ENCODE results near the gene GALNT2.

Gene GALNT2

DNA sequence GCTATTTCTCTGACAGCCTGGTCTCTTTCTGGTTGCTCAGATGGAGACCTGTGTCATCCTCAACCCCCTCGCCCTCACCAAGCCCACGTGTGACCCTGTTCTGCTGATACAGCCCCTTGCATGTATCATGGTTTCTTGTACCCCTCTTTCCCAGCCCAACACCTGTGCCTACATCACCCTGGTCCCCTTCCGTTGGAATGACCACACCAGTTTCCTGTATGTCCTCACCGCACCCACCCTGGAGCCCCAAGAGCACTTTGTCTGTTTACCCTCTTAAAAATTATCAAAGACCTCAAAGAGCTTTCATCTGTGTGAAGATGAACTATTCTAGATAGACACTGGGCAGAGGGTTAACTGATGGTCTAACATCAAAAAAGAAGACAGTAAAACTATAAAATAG is 179.5 kb downstream of the GALNT2 start:
- Histone ChIP-seq H3K9ac (ENCODE audit: low read length) (no peak overlapping the region), H3K4me2 (ENCODE audit: low read length) (no peak overlapping the region), H3K36me3 (ENCODE audit: control insufficient read depth, insufficient read depth, low read length) (no peaks in the 10 kb centered on the region), H3K4ac (ENCODE audit: low read depth, low read length) (no peak overlapping the region), H2BK5ac (ENCODE audit: low read length) (no peak overlapping the region), H3K27me3 (ENCODE audit: insufficient read depth, low read length, poor library complexity) (no peaks in the 10 kb centered on the region), H3K27ac (ENCODE audit: low read depth, low read length) (no peak overlapping the region), H3K79me2 (ENCODE audit: control insufficient read depth, insufficient read depth, low read length) (no peaks in the 10 kb centered on the region), H2BK120ac (ENCODE audit: low read depth, low read length) (no peak overlapping the region), H2AK5ac (ENCODE audit: low read length) (no peak overlapping the region), H3K79me1 (ENCODE audit: low read length) (no peaks in the 10 kb centered on the region), H4K8ac (ENCODE audit: low read depth, low read length) (no peak overlapping the region), H3K23ac (ENCODE audit: low read length) (no peak overlapping the region), H4K5ac (ENCODE audit: low read length) (no peak overlapping the region), H3K18ac (ENCODE audit: low read length) (no peak overlapping the region), H2BK15ac (replicated peaks; ENCODE audit: low read depth) (no peak overlapping the region), H3K4me3 (ENCODE audit: low read length) (no peak overlapping the region), H3K4me1 (ENCODE audit: control insufficient read depth, low read depth, low read length) (peaks cover 2% of the 10 kb centered on the region), H3K56ac (ENCODE audit: low read length) (no peak overlapping the region)
- no peak for DNase-seq
- WGBS (ENCODE audit: extremely low coverage, insufficient coverage, low lambda C conversion rate): no CpG with 5 or more reads among the region's 4 CpGs

DNA sequence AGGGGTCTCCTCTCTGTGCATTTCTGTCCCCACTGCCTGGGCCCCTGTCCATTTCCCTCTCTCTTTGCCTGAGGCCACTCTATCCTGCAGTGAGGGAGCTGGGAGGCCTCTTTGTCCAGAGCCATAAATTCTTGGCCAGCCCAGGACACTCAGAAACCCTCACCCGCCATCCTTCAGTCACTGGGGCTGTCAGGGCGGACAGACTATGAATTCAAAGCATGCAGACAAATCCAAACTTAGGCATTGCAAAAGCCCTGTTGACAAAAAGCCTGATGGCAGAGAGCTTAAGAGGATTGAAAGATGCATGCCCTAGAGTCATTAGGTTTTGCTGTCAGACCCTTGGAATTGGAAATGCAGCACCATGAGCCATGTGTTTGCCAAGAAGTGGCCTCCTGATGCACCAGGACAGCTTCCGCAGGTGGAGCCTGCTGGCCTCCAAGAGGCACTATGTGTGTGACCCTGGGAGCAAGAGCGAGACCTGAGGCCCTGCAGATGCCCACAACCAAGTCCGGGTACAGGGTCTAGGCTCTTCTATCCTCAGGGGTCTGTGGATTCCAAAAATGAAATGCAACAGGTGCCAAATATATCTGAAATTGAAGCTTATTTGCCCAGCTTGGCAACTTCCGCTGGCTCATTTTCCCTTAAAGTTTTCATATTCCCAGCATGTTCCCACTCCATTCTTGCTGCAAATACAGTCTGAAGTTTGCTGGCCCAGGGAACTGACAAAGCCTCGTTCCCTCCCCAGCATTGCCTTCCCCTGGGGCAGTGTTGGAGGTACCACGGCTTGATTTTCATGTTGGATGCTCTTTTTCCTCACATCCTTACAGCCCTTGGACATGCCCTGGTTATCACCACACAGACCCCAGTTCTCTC is 181.2 kb downstream of the GALNT2 start:
- Histone ChIP-seq H3K4me2 (ENCODE audit: low read length) (no peak overlapping the region), H3K4me3 (ENCODE audit: low read length) (no peak overlapping the region), H3K36me3 (ENCODE audit: control insufficient read depth, insufficient read depth, low read length) (no peaks in the 10 kb centered on the region), H2BK15ac (replicated peaks; ENCODE audit: low read depth) (no peak overlapping the region), H3K4me1 (ENCODE audit: control insufficient read depth, low read depth, low read length) (peaks cover 7% of the 10 kb centered on the region), H3K4ac (ENCODE audit: low read depth, low read length) (no peak overlapping the region), H2BK120ac (ENCODE audit: low read depth, low read length) (no peak overlapping the region), H3K9ac (ENCODE audit: low read length) (no peak overlapping the region), H2BK5ac (ENCODE audit: low read length) (no peak overlapping the region), H4K8ac (ENCODE audit: low read depth, low read length) (no peak overlapping the region), H3K18ac (ENCODE audit: low read length) (no peak overlapping the region), H3K56ac (ENCODE audit: low read length) (no peak overlapping the region), H4K5ac (ENCODE audit: low read length) (no peak overlapping the region), H3K27me3 (ENCODE audit: insufficient read depth, low read length, poor library complexity) (no peaks in the 10 kb centered on the region), H3K23ac (ENCODE audit: low read length) (no peak overlapping the region), H3K79me2 (ENCODE audit: control insufficient read depth, insufficient read depth, low read length) (no peaks in the 10 kb centered on the region), H3K27ac (ENCODE audit: low read depth, low read length) (no peak overlapping the region), H2AK5ac (ENCODE audit: low read length) (no peak overlapping the region), H3K79me1 (ENCODE audit: low read length) (no peaks in the 10 kb centered on the region)
- WGBS (ENCODE audit: extremely low coverage, insufficient coverage, low lambda C conversion rate): no CpG with 5 or more reads among the region's 8 CpGs
- no peak for DNase-seq

DNA sequence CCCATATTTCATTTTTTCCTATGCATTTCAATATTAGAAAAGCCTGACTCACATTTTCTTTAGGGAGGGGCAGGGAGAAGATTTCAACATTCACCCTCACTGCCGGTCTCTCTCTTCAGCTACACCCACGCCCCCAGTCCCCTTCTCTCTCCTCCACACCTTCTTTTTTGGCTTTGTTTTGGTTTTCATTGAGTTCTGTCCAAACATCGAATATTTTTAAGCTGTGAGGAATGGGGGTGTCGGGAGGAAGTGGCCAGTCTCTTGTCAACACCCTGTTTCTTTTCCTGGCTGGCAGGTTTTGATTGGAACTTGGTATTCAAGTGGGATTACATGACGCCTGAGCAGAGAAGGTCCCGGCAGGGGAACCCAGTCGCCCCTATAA is 181.8 kb downstream of the GALNT2 start:
- Histone ChIP-seq H3K27ac (ENCODE audit: low read depth, low read length) (no peak overlapping the region), H4K8ac (ENCODE audit: low read depth, low read length) (no peak overlapping the region), H3K4me2 (ENCODE audit: low read length) (no peak overlapping the region), H2BK120ac (ENCODE audit: low read depth, low read length) (no peak overlapping the region), H3K9ac (ENCODE audit: low read length) (no peak overlapping the region), H3K18ac (ENCODE audit: low read length) (no peak overlapping the region), H3K4me3 (ENCODE audit: low read length) (no peak overlapping the region), H4K5ac (ENCODE audit: low read length) (no peak overlapping the region), H2AK5ac (ENCODE audit: low read length) (no peak overlapping the region), H3K4ac (ENCODE audit: low read depth, low read length) (no peak overlapping the region), H3K36me3 (ENCODE audit: control insufficient read depth, insufficient read depth, low read length) (no peaks in the 10 kb centered on the region), H2BK5ac (ENCODE audit: low read length) (no peak overlapping the region), H3K23ac (ENCODE audit: low read length) (no peak overlapping the region), H2BK15ac (replicated peaks; ENCODE audit: low read depth) (no peak overlapping the region), H3K4me1 (ENCODE audit: control insufficient read depth, low read depth, low read length) (peaks cover 7% of the 10 kb centered on the region), H3K27me3 (ENCODE audit: insufficient read depth, low read length, poor library complexity) (no peaks in the 10 kb centered on the region), H3K79me1 (ENCODE audit: low read length) (no peaks in the 10 kb centered on the region), H3K56ac (ENCODE audit: low read length) (no peak overlapping the region), H3K79me2 (ENCODE audit: control insufficient read depth, insufficient read depth, low read length) (no peaks in the 10 kb centered on the region)
- no peak for DNase-seq
- no CpG with 5 or more reads among the region's 7 CpGs for WGBS (ENCODE audit: extremely low coverage, insufficient coverage, low lambda C conversion rate)

DNA sequence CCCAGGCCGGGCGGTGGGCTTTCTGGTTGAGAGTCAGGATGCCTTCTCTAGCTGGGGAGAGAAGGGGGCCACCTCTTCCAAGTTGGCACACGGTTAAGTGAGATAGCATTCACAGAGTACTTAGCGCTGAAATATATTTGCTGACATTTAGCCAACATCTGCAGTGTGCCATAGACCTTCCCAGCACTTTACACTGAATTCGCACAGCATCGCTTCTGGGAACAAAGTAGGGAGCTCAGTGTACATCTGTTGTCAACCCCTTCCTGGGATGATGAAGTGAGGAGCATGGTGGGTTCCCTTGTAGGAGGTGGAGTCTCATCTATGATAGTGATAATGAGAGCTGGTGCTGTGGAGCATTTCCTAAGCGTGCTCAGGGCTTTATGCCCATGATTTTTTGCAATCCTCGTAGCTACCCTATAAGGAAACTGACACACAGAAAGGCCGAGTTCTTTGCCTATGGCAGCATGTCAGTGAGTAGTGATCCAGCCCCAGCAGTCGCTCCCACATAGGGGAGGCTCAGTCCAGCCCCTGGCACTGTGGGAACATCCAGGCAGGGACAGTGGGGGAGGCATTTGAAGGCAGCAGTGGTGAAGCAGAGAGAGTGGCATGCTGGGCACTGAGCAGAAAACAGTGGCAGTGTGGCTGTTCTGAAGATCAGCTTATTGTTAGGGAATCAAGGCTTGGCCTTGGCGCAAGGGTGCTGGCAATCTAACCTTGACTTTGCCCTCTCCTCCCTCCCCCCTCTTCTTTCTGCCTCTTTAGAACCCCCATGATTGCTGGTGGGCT is 182.8 kb downstream of the GALNT2 start:
- no peak overlapping the region for H3K18ac ChIP-seq (ENCODE audit: low read length)
- no peak overlapping the region for H3K9ac ChIP-seq (ENCODE audit: low read length)
- no peaks in the 10 kb centered on the region for H3K79me2 ChIP-seq (ENCODE audit: control insufficient read depth, insufficient read depth, low read length)
- H4K8ac ChIP-seq (ENCODE audit: low read depth, low read length): no peak overlapping the region
- H2BK5ac ChIP-seq (ENCODE audit: low read length): no peak overlapping the region
- no peaks in the 10 kb centered on the region for H3K79me1 ChIP-seq (ENCODE audit: low read length)
- H3K27ac ChIP-seq (ENCODE audit: low read depth, low read length): no peak overlapping the region
- WGBS (ENCODE audit: extremely low coverage, insufficient coverage, low lambda C conversion rate): no CpG with 5 or more reads among the region's 11 CpGs
- DNase-seq: no peak
- H3K36me3 ChIP-seq (ENCODE audit: control insufficient read depth, insufficient read depth, low read length): no peaks in the 10 kb centered on the region
- H2AK5ac ChIP-seq (ENCODE audit: low read length): no peak overlapping the region
- H3K4ac ChIP-seq (ENCODE audit: low read depth, low read length): no peak overlapping the region
- no peak overlapping the region for H3K4me2 ChIP-seq (ENCODE audit: low read length)
- H3K4me3 ChIP-seq (ENCODE audit: low read length): no peak overlapping the region
- peaks cover 7% of the 10 kb centered on the region for H3K4me1 ChIP-seq (ENCODE audit: control insufficient read depth, low read depth, low read length)
- no peak overlapping the region for H3K23ac ChIP-seq (ENCODE audit: low read length)
- no peak overlapping the region for H3K56ac ChIP-seq (ENCODE audit: low read length)
- H2BK15ac ChIP-seq (replicated peaks; ENCODE audit: low read depth): no peak overlapping the region
- no peaks in the 10 kb centered on the region for H3K27me3 ChIP-seq (ENCODE audit: insufficient read depth, low read length, poor library complexity)
- H2BK120ac ChIP-seq (ENCODE audit: low read depth, low read length): no peak overlapping the region
- H4K5ac ChIP-seq (ENCODE audit: low read length): no peak overlapping the region

DNA sequence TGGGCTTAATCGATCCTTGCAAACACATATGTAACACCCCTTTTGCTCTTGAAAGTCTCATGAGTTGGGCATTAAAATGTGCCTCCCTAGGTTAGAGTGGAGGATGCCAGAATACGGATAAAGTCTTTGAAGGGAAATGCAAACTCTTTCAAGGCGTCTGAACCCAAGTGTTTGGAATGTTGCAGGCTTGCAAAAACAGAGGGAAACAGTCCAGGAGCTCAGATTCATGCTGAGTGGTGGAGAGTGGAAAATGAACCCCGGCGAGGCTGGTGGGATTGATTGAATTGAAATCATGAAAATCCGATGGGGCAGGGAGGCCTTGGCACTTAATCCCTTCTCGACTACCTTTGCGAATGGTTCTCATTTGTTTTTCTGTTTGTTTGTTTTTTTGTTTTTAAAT is 183.6 kb downstream of the GALNT2 start:
- Histone ChIP-seq H3K4me3 (ENCODE audit: low read length) (no peak overlapping the region), H3K4ac (ENCODE audit: low read depth, low read length) (no peak overlapping the region), H3K27ac (ENCODE audit: low read depth, low read length) (no peak overlapping the region), H2BK120ac (ENCODE audit: low read depth, low read length) (no peak overlapping the region), H3K4me1 (ENCODE audit: control insufficient read depth, low read depth, low read length) (peaks cover 7% of the 10 kb centered on the region), H2AK5ac (ENCODE audit: low read length) (no peak overlapping the region), H3K56ac (ENCODE audit: low read length) (no peak overlapping the region), H4K8ac (ENCODE audit: low read depth, low read length) (no peak overlapping the region), H3K4me2 (ENCODE audit: low read length) (no peak overlapping the region), H3K36me3 (ENCODE audit: control insufficient read depth, insufficient read depth, low read length) (no peaks in the 10 kb centered on the region), H4K5ac (ENCODE audit: low read length) (no peak overlapping the region), H3K27me3 (ENCODE audit: insufficient read depth, low read length, poor library complexity) (no peaks in the 10 kb centered on the region), H3K18ac (ENCODE audit: low read length) (no peak overlapping the region), H2BK5ac (ENCODE audit: low read length) (no peak overlapping the region), H3K79me1 (ENCODE audit: low read length) (no peaks in the 10 kb centered on the region), H2BK15ac (replicated peaks; ENCODE audit: low read depth) (no peak overlapping the region), H3K9ac (ENCODE audit: low read length) (no peak overlapping the region), H3K79me2 (ENCODE audit: control insufficient read depth, insufficient read depth, low read length) (no peaks in the 10 kb centered on the region), H3K23ac (ENCODE audit: low read length) (no peak overlapping the region)
- WGBS (ENCODE audit: extremely low coverage, insufficient coverage, low lambda C conversion rate): no CpG with 5 or more reads among the region's 8 CpGs
- peak; percentile 41 for DNase-seq

Measured in mesendoderm (in vitro differentiated cells).